Ureter (tissue), 1 donor: ENCODE results near the gene POGZ. TPM values are rescaled to one million over a fixed set of nuclear protein-coding genes. Genes with fewer than 3 reads are reported as not detected.

ENCODE experiments used
- DNase-seq: peaks from one replicate; pipeline ENCODE4 v3.0.0-alpha.2; 2020; ENCODE audit warnings: low spot score
- total RNA-seq: library from RNA; stranded (reverse); gene quantifications from one replicate; pipeline ENCODE4 v1.2.4, GENCODE V29; 2023
- donor health status: DM: yes; HTN: yes; CAD: no.

POGZ gene
- total RNA-seq, 1 donor from 2014 or later: 175 TPM

GRCh38 chr1:151416231-151416630 lies 43.1 kb downstream of the POGZ start:
- no peak for DNase-seq

GRCh38 chr1:151411884-151412283 lies 47.4 kb downstream of the POGZ start:
- DNase-seq: no peak

GRCh38 chr1:151408891-151409290 lies 50.4 kb downstream of the POGZ start:
- DNase-seq: no peak

- DNase-seq: no peak
Observed at GRCh38 chr1:151407304-151407703, 52.0 kb downstream of the POGZ start.

- DNase-seq: no peak
Observed at GRCh38 chr1:151406176-151406575, 53.1 kb downstream of the POGZ start.

GRCh38 chr1:151405187-151405951 lies 53.9 kb downstream of the POGZ start:
- no peak for DNase-seq

- DNase-seq: no peak
Observed at GRCh38 chr1:151403612-151404011, 55.7 kb downstream of the POGZ start.

GRCh38 chr1:151402764-151403163 lies 56.5 kb downstream of the POGZ start:
- DNase-seq: no peak

GRCh38 chr1:151401860-151402259 lies 57.4 kb downstream of the POGZ start:
- no peak for DNase-seq

- no peak for DNase-seq
Observed at GRCh38 chr1:151401125-151401788, 58.0 kb downstream of the POGZ start.

GRCh38 chr1:151399324-151400171 lies 59.7 kb downstream of the POGZ start, which contains the start of gene PSMB4:
Gene PSMB4, plus strand, starts transcription at chr1:151399573. Its CDS starts 15 bp downstream, at chr1:151399588.
- DNase-seq: peak; percentile 89

GRCh38 chr1:151396265-151396664 lies 63.0 kb downstream of the POGZ start:
- DNase-seq: peak; percentile 13

GRCh38 chr1:151393583-151393982 lies 65.7 kb downstream of the POGZ start:
- DNase-seq: no peak

- peak; percentile 3 for DNase-seq
Observed at GRCh38 chr1:151391079-151391563, 68.2 kb downstream of the POGZ start.

GRCh38 chr1:151390221-151391078 lies 68.8 kb downstream of the POGZ start:
- DNase-seq: peak; percentile 14

GRCh38 chr1:151386002-151386401 lies 73.3 kb downstream of the POGZ start:
- no peak for DNase-seq

GRCh38 chr1:151384584-151384983 lies 74.7 kb downstream of the POGZ start:
- DNase-seq: no peak

- DNase-seq: no peak
Observed at GRCh38 chr1:151377150-151377884, 82.0 kb downstream of the POGZ start.

- no peak for DNase-seq
Observed at GRCh38 chr1:151373196-151373595, 86.1 kb downstream of the POGZ start.
